ENCODE results near the gene SPINK4.

SPINK4 gene

DNA sequence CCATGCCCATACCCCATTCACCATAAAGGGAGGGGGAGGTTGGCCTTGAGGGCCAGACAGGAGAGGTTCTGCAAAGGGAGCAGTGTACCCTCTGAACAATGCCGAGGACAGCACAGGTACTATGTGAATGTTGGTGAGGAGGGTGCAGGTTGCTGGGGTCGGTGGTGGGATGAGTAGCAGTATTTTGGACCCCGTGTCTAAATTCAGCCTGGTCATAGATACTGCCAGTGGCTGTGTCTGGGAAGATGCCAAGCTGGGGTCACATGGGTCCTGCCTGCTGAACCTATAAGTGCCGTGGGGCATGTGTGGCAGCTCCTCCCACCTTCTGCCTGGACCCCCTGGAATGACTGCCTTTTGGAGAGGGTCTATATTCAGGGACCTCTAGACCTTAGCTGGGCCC, 11.4 kb upstream of the SPINK4 start:
- Histone ChIP-seq H3K27ac (ENCODE audit: insufficient read depth, low read depth, low read length, poor library complexity, severe bottlenecking) (no peak overlapping the region), H3K4me1 (ENCODE audit: control insufficient read depth, insufficient read depth, low read length) (no peaks in the 10 kb centered on the region), H3K27me3 (ENCODE audit: control insufficient read depth, insufficient read depth, low read length, poor library complexity, severe bottlenecking) (peaks cover 10% of the 10 kb centered on the region), H3K4me3 (ENCODE audit: insufficient read depth, low read depth, low read length) (no peak overlapping the region), H3K9me3 (ENCODE audit: control insufficient read depth, low read length) (no peaks in the 10 kb centered on the region), H3K36me3 (ENCODE audit: control insufficient read depth, insufficient read depth, low read length) (no peaks in the 10 kb centered on the region)
- 88 to 91% methylated on average over 4 of the region's 4 CpGs for WGBS, 2 experiments

- no peaks in the 10 kb centered on the region for H3K4me1 ChIP-seq (ENCODE audit: control insufficient read depth, insufficient read depth, low read length)
- H3K4me3 ChIP-seq (ENCODE audit: insufficient read depth, low read depth, low read length), result no peak overlapping the region
- no peaks in the 10 kb centered on the region for H3K36me3 ChIP-seq (ENCODE audit: control insufficient read depth, insufficient read depth, low read length)
- no peak overlapping the region for H3K27ac ChIP-seq (ENCODE audit: insufficient read depth, low read depth, low read length, poor library complexity, severe bottlenecking)
- WGBS, 2 experiments, result 85 to 89% methylated on average over 8 to 9 of the region's 9 CpGs
- peaks cover 10% of the 10 kb centered on the region for H3K27me3 ChIP-seq (ENCODE audit: control insufficient read depth, insufficient read depth, low read length, poor library complexity, severe bottlenecking)
- no peaks in the 10 kb centered on the region for H3K9me3 ChIP-seq (ENCODE audit: control insufficient read depth, low read length)
Measured at GRCh38 chr9:33229359-33230114, 10.4 kb upstream of the SPINK4 start.

DNA sequence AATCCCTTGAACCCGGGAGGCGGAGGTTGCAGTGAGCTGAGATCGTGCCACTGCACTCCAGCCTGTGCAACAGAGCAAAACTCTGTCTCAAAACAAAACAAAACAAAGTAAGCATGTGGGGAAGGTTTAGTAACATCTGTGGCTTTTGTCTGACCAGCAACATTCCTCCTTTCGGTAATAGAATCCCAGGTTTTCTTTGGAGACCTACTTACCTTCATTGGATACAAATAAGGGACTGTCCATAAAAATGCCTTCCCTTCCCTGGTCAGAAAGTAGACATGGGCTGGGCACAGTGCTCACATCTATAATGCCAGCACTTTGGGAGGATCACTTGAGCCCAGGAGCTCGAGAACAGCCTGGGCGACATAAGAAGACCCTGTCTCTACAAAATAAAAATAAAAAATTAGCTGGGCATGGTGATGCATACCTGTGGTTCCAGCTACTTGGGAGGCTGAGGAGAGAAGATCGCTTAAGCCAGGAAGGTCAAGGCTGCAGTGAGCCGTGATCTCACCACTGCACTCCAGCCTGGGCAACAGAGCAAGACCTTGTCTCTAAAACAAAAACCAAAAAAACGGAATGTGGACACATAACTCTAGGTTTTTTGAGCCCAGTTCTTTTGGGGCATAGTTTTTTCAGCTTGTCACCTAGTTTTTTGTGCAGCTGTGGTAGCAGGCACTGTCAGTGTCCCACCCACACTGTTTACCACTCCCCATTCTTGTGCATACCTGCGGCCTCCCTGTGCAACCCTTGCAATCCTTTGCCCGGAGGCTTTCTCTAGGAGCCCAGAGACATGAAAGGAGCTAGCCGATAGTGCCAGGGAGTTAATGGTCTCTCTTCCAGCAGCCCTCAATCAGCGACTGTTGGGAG, 9.0 kb upstream of the SPINK4 start:
- Histone ChIP-seq H3K36me3 (ENCODE audit: control insufficient read depth, insufficient read depth, low read length) (no peaks in the 10 kb centered on the region), H3K9me3 (ENCODE audit: control insufficient read depth, low read length) (no peaks in the 10 kb centered on the region), H3K4me1 (ENCODE audit: control insufficient read depth, insufficient read depth, low read length) (no peaks in the 10 kb centered on the region), H3K4me3 (ENCODE audit: insufficient read depth, low read depth, low read length) (no peak overlapping the region), H3K27me3 (ENCODE audit: control insufficient read depth, insufficient read depth, low read length, poor library complexity, severe bottlenecking) (peaks cover 10% of the 10 kb centered on the region), H3K27ac (ENCODE audit: insufficient read depth, low read depth, low read length, poor library complexity, severe bottlenecking) (no peak overlapping the region)
- 88 to 90% methylated on average over 13 of the region's 13 CpGs for WGBS, 2 experiments

GRCh38 chr9:33231623-33231942, 8.4 kb upstream of the SPINK4 start:
- 83 to 88% methylated on average over 2 of the region's 2 CpGs for WGBS, 2 experiments
- Histone ChIP-seq H3K9me3 (ENCODE audit: control insufficient read depth, low read length) (no peaks in the 10 kb centered on the region), H3K4me3 (ENCODE audit: insufficient read depth, low read depth, low read length) (no peak overlapping the region), H3K4me1 (ENCODE audit: control insufficient read depth, insufficient read depth, low read length) (no peaks in the 10 kb centered on the region), H3K27ac (ENCODE audit: insufficient read depth, low read depth, low read length, poor library complexity, severe bottlenecking) (no peak overlapping the region), H3K27me3 (ENCODE audit: control insufficient read depth, insufficient read depth, low read length, poor library complexity, severe bottlenecking) (peaks cover 10% of the 10 kb centered on the region), H3K36me3 (ENCODE audit: control insufficient read depth, insufficient read depth, low read length) (no peaks in the 10 kb centered on the region)

GRCh38 chr9:33232815-33233214, 7.2 kb upstream of the SPINK4 start:
- H3K27ac ChIP-seq (ENCODE audit: insufficient read depth, low read depth, low read length, poor library complexity, severe bottlenecking), result no peak overlapping the region
- no peaks in the 10 kb centered on the region for H3K36me3 ChIP-seq (ENCODE audit: control insufficient read depth, insufficient read depth, low read length)
- WGBS, 2 experiments, result 88 to 92% methylated on average over 6 of the region's 6 CpGs
- no peaks in the 10 kb centered on the region for H3K9me3 ChIP-seq (ENCODE audit: control insufficient read depth, low read length)
- no peak overlapping the region for H3K4me3 ChIP-seq (ENCODE audit: insufficient read depth, low read depth, low read length)
- no peaks in the 10 kb centered on the region for H3K4me1 ChIP-seq (ENCODE audit: control insufficient read depth, insufficient read depth, low read length)
- H3K27me3 ChIP-seq (ENCODE audit: control insufficient read depth, insufficient read depth, low read length, poor library complexity, severe bottlenecking), result peaks cover 10% of the 10 kb centered on the region

GRCh38 chr9:33233626-33234342, 6.2 kb upstream of the SPINK4 start:
- no peaks in the 10 kb centered on the region for H3K36me3 ChIP-seq (ENCODE audit: control insufficient read depth, insufficient read depth, low read length)
- H3K9me3 ChIP-seq (ENCODE audit: control insufficient read depth, low read length), result no peaks in the 10 kb centered on the region
- H3K27me3 ChIP-seq (ENCODE audit: control insufficient read depth, insufficient read depth, low read length, poor library complexity, severe bottlenecking), result peaks cover 10% of the 10 kb centered on the region
- 85 to 93% methylated on average over 1 of the region's 1 CpG for WGBS, 2 experiments
- H3K4me1 ChIP-seq (ENCODE audit: control insufficient read depth, insufficient read depth, low read length), result no peaks in the 10 kb centered on the region
- no peak overlapping the region for H3K4me3 ChIP-seq (ENCODE audit: insufficient read depth, low read depth, low read length)
- H3K27ac ChIP-seq (ENCODE audit: insufficient read depth, low read depth, low read length, poor library complexity, severe bottlenecking), result no peak overlapping the region

- Histone ChIP-seq H3K27ac (ENCODE audit: insufficient read depth, low read depth, low read length, poor library complexity, severe bottlenecking) (no peak overlapping the region), H3K4me1 (ENCODE audit: control insufficient read depth, insufficient read depth, low read length) (no peaks in the 10 kb centered on the region), H3K9me3 (ENCODE audit: control insufficient read depth, low read length) (no peaks in the 10 kb centered on the region), H3K27me3 (ENCODE audit: control insufficient read depth, insufficient read depth, low read length, poor library complexity, severe bottlenecking) (peaks cover 10% of the 10 kb centered on the region), H3K4me3 (ENCODE audit: insufficient read depth, low read depth, low read length) (no peak overlapping the region), H3K36me3 (ENCODE audit: control insufficient read depth, insufficient read depth, low read length) (no peaks in the 10 kb centered on the region)
- 81 to 85% methylated on average over 8 to 9 of the region's 9 CpGs for WGBS, 2 experiments
Measured at GRCh38 chr9:33234511-33235467, 5.2 kb upstream of the SPINK4 start.

DNA sequence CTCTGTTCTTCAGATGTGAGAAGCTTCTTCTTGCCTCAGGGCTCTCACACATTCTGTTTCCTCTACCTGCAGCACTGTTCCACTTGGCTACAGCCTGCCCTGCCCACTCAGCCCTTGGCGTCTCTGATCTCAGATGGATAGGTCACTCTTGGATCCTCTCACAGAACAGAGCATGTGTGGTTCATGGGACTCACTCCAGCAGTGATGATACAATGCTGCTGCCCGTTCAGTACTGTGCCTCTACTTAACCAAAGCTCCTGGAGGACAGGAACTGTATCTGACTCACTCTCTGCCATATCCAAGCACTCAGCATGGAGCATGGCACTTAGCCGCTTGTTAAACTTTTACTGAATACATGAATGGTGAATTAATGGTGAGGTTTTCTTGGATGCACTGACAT, 3.4 kb upstream of the SPINK4 start:
- H3K4me3 ChIP-seq (ENCODE audit: insufficient read depth, low read depth, low read length), result no peak overlapping the region
- no peaks in the 10 kb centered on the region for H3K4me1 ChIP-seq (ENCODE audit: control insufficient read depth, insufficient read depth, low read length)
- 80 to 83% methylated on average over 3 of the region's 3 CpGs for WGBS, 2 experiments
- H3K9me3 ChIP-seq (ENCODE audit: control insufficient read depth, low read length), result no peaks in the 10 kb centered on the region
- H3K27ac ChIP-seq (ENCODE audit: insufficient read depth, low read depth, low read length, poor library complexity, severe bottlenecking), result no peak overlapping the region
- H3K27me3 ChIP-seq (ENCODE audit: control insufficient read depth, insufficient read depth, low read length, poor library complexity, severe bottlenecking), result peaks cover 10% of the 10 kb centered on the region
- no peaks in the 10 kb centered on the region for H3K36me3 ChIP-seq (ENCODE audit: control insufficient read depth, insufficient read depth, low read length)

- Histone ChIP-seq H3K36me3 (ENCODE audit: control insufficient read depth, insufficient read depth, low read length) (no peaks in the 10 kb centered on the region), H3K4me1 (ENCODE audit: control insufficient read depth, insufficient read depth, low read length) (no peaks in the 10 kb centered on the region), H3K4me3 (ENCODE audit: insufficient read depth, low read depth, low read length) (no peak overlapping the region), H3K27ac (ENCODE audit: insufficient read depth, low read depth, low read length, poor library complexity, severe bottlenecking) (no peak overlapping the region), H3K9me3 (ENCODE audit: control insufficient read depth, low read length) (no peaks in the 10 kb centered on the region), H3K27me3 (ENCODE audit: control insufficient read depth, insufficient read depth, low read length, poor library complexity, severe bottlenecking) (no peaks in the 10 kb centered on the region)
- WGBS, 2 experiments, result 88% methylated on average over 5 of the region's 5 CpGs
Measured at GRCh38 chr9:33241298-33241697, 1.3 kb downstream of the SPINK4 start.

Data from ectodermal cell (in vitro differentiated cells).